HepG2 (cell line): ENCODE measurements around the gene TK1. TPM values are rescaled to one million over a fixed set of nuclear protein-coding genes. Genes with fewer than 3 reads are reported as not detected.

Experiments
- CEBPG ChIP-seq: IDR thresholded peaks from 2 replicates; pipeline ENCODE4 v1.6.1; 2016
- MEIS2 ChIP-seq: sonication (generic); formaldehyde crosslinking; IDR thresholded peaks from 2 replicates; pipeline ENCODE4 v1.9.0; 2021; ENCODE audit warnings: mild to moderate bottlenecking, missing genetic modification reagents
- NAIF1 ChIP-seq: sonication (generic); formaldehyde crosslinking; IDR thresholded peaks from 2 replicates; pipeline ENCODE4 v1.5.0; 2020; ENCODE audit warnings: mild to moderate bottlenecking, missing genetic modification reagents, borderline replicate concordance
- NR2F1 ChIP-seq, 2 experiments: fragments of 450-650 bp in 1 of 2; formaldehyde crosslinking in 1 of 2; IDR thresholded peaks; 2 replicates each; pipeline versions ENCODE4 v1.5.0 to v1.6.1; 2016 to 2020; ENCODE audit warnings: mild to moderate bottlenecking in 1 of 2, missing compliant biosample characterization in 1 of 2, missing genetic modification reagents in 1 of 2, moderate library complexity in 1 of 2
- PCBP1 ChIP-seq: fragments of 200-400 bp; formaldehyde crosslinking; IDR thresholded peaks from 2 replicates; pipeline ENCODE4 v1.6.1; 2017; ENCODE audit warnings: mild to moderate bottlenecking, low read depth, low read length, borderline replicate concordance
- RELA ChIP-seq: sonication (generic); formaldehyde crosslinking; IDR thresholded peaks from 2 replicates; pipeline ENCODE4 v1.4.0; 2020; ENCODE audit warnings: missing genetic modification reagents
- RFX1 ChIP-seq: fragments of 450-650 bp; IDR thresholded peaks from 2 replicates; pipeline ENCODE4 v1.6.1; 2017
- SETDB1 ChIP-seq: sonication (generic); formaldehyde crosslinking; IDR thresholded peaks from 2 replicates; pipeline ENCODE4 v1.5.1; 2020; ENCODE audit warnings: missing genetic modification reagents, mild to moderate bottlenecking, borderline replicate concordance
- THAP9 ChIP-seq: sonication (generic); formaldehyde crosslinking; IDR thresholded peaks from 2 replicates; pipeline ENCODE4; 2020; ENCODE audit warnings: missing genetic modification reagents, mild to moderate bottlenecking, borderline replicate concordance
- TMF1 ChIP-seq: sonication (generic); formaldehyde crosslinking; IDR thresholded peaks from 2 replicates; pipeline ENCODE4 v1.8.1; 2022; ENCODE audit warnings: low read depth, missing genetic modification reagents
- ZBTB4 ChIP-seq: sonication (generic); formaldehyde crosslinking; IDR thresholded peaks from 2 replicates; pipeline ENCODE4 v1.4.0; 2020; ENCODE audit warnings: missing genetic modification reagents, mild to moderate bottlenecking, borderline replicate concordance
- ZFY ChIP-seq: sonication (generic); formaldehyde crosslinking; IDR thresholded peaks from 2 replicates; pipeline ENCODE4 v1.4.0; 2020; ENCODE audit warnings: missing genetic modification reagents
- ZNF225 ChIP-seq: sonication (generic); formaldehyde crosslinking; IDR thresholded peaks from 2 replicates; pipeline ENCODE4 v1.4.0; 2020; ENCODE audit warnings: mild to moderate bottlenecking, missing genetic modification reagents
- ZNF235 ChIP-seq: sonication (generic); formaldehyde crosslinking; IDR thresholded peaks from 2 replicates; pipeline ENCODE4 v1.8.1; 2023; ENCODE audit warnings: mild to moderate bottlenecking, missing genetic modification reagents, borderline replicate concordance
- ZNF331 ChIP-seq: sonication (generic); formaldehyde crosslinking; IDR thresholded peaks from 2 replicates; pipeline ENCODE4 v1.4.0; 2020; ENCODE audit warnings: missing genetic modification reagents
- polyA plus RNA-seq, 8 experiments: library from polyadenylated mRNA; depleted of rRNA in 3 of 8; stranded (reverse) in 7 of 8; unstranded in 1 of 8; fragments of >200 nt; fragmentation: Illumina TruSeq in 4 of 8; extraction: Trizol in 4 of 8; gene quantifications; 2 replicates each; pipeline versions ENCODE4 v1.2.1 to v1.2.3, GENCODE V29; 2011 to 2016; ENCODE audit warnings: low read depth in 4 of 8, missing spikeins in 1 of 8, mixed read lengths in 1 of 8; ENCODE audit not compliant: insufficient read depth in 1 of 8
- total RNA-seq, 5 experiments: library from RNA; depleted of rRNA; stranded (reverse); fragments of >200 nt; fragmentation: Illumina TruSeq; extraction: Trizol; gene quantifications; 2 replicates each; pipeline ENCODE4 v1.2.3, GENCODE V29; 2016; ENCODE audit warnings: low read depth in 1 of 5
- TF ChIP-seq, protein P1 (sequence below): sonication (generic); formaldehyde crosslinking; IDR thresholded peaks from 2 replicates; pipeline ENCODE4 v1.8.1; 2022; ENCODE audit warnings: low read depth, mild to moderate bottlenecking, missing genetic modification reagents
- TF ChIP-seq, protein P2 (sequence below): sonication (generic); formaldehyde crosslinking; conservative IDR thresholded peaks from 2 replicates; pipeline ENCODE4 v1.4.0; 2020; ENCODE audit warnings: missing genetic modification reagents

The TK1 gene
- total and polyA plus RNA-seq, 2 of the 13 experiments (the other 11 are each of a cell fraction or from before 2014, with no cell fraction given): 45.0 to 96.0 TPM

DNA sequence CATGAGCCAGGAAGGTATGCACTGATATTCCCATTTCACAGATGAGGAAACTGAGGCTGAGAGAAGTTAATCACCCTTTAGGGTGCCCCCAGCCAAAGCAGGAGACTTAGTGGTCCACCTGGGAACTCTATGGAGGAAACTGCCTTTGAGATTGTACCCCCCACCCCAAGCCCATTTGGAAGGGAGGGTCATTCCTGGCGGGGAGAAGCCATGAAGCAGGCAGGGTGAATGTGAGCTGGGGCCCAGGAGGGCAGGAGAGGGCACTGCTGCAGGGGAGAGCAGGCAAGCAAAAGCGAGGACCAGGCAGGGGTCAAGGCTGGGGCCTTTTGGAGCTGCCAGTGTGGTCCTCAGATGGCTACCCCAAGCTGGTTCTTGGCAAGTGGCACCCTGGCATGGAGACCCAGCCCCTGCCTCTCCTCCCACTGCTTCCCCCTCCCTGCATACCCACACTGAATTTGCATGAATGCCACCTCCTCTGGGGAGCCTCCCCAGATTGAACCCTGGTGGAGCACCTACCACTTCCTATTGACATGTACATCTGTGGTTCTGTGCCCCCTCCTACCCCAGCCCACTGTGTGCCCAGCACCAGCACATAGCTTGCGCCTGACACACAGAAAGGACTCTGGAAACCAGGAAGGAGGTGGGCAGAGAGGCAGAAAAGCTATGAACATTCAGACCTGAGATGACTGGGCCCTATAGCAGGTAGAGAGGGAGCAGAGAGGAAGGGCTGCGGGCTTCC is 57.3 kb downstream of the TK1 start (continued):
- TF ChIP-seq ZNF235 (CRISPR knock-in tag) (no peak; the same call in 1 of the 2 replicates), SETDB1 (CRISPR knock-in tag) (no peak), ZBTB4 (CRISPR knock-in tag) (no peak), NAIF1 (CRISPR knock-in tag) (no peak), MEIS2 (CRISPR knock-in tag) (no peak), CEBPG (no peak), RELA (no peak), THAP9 (CRISPR knock-in tag) (no peak), NR2F1 (CRISPR knock-in tag; IDR thresholded peaks at IDR 0.05) (no peak; a peak in 1 of 4 replicates), TMF1 (CRISPR knock-in tag) (no peak), PCBP1 (no peak), ZNF225 (CRISPR knock-in tag) (no peak), ZFY (CRISPR knock-in tag) (no peak), RFX1 (no peak), ZNF331 (CRISPR knock-in tag) (no peak)
- TF ChIP-seq, protein P1, sequence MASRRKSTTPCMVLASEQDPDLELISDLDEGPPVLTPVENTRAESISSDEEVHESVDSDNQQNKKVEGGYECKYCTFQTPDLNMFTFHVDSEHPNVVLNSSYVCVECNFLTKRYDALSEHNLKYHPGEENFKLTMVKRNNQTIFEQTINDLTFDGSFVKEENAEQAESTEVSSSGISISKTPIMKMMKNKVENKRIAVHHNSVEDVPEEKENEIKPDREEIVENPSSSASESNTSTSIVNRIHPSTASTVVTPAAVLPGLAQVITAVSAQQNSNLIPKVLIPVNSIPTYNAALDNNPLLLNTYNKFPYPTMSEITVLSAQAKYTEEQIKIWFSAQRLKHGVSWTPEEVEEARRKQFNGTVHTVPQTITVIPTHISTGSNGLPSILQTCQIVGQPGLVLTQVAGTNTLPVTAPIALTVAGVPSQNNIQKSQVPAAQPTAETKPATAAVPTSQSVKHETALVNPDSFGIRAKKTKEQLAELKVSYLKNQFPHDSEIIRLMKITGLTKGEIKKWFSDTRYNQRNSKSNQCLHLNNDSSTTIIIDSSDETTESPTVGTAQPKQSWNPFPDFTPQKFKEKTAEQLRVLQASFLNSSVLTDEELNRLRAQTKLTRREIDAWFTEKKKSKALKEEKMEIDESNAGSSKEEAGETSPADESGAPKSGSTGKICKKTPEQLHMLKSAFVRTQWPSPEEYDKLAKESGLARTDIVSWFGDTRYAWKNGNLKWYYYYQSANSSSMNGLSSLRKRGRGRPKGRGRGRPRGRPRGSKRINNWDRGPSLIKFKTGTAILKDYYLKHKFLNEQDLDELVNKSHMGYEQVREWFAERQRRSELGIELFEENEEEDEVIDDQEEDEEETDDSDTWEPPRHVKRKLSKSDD: 0 out of 2 replicates have a peak, but pooled peaks have one; percentile 17
- TF ChIP-seq, protein P2, sequence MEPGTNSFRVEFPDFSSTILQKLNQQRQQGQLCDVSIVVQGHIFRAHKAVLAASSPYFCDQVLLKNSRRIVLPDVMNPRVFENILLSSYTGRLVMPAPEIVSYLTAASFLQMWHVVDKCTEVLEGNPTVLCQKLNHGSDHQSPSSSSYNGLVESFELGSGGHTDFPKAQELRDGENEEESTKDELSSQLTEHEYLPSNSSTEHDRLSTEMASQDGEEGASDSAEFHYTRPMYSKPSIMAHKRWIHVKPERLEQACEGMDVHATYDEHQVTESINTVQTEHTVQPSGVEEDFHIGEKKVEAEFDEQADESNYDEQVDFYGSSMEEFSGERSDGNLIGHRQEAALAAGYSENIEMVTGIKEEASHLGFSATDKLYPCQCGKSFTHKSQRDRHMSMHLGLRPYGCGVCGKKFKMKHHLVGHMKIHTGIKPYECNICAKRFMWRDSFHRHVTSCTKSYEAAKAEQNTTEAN: no peak
